Endothelial cell of umbilical vein (primary cell): ENCODE results near the gene PEX5.

Experiments used
- EZH2 ChIP-seq: IDR thresholded peaks from 2 replicates; pipeline ENCODE4 v1.6.1; 2012; ENCODE audit warnings: borderline replicate concordance, low read depth, mild to moderate bottlenecking, moderate library complexity, low read length, inconsistent platforms; ENCODE audit not compliant: severe bottlenecking
- GATA2 ChIP-seq: IDR thresholded peaks from 2 replicates; pipeline ENCODE4 v1.7.0; 2011; ENCODE audit warnings: low read depth, mild to moderate bottlenecking, moderate library complexity, mixed read lengths, low read length; ENCODE audit not compliant: insufficient read length, insufficient read depth
- JUN ChIP-seq: IDR thresholded peaks from 2 replicates; pipeline ENCODE4 v1.6.1; 2011; ENCODE audit warnings: borderline replicate concordance, low read depth; ENCODE audit not compliant: insufficient read length, insufficient read depth
- MYC ChIP-seq: IDR thresholded peaks from one replicate; pipeline ENCODE4 v1.6.1; 2011; ENCODE audit warnings: mild to moderate bottlenecking, low read depth, low read length
- POLR2A ChIP-seq: IDR thresholded peaks from 2 replicates; pipeline ENCODE4 v1.6.1; 2012; ENCODE audit warnings: low read depth, mild to moderate bottlenecking, control low read depth, low read length
- POLR2AphosphoS5 ChIP-seq: IDR thresholded peaks from 2 replicates; pipeline ENCODE4 v1.6.1; 2012; ENCODE audit warnings: low read depth, mild to moderate bottlenecking, control low read depth, low read length, moderate library complexity; ENCODE audit not compliant: insufficient read depth
- TF ChIP-seq, protein P1 (sequence below), 2 donors: IDR thresholded peaks; 1 replicate in 1 of 2; 2 replicates in 1 of 2; pipeline ENCODE4 v1.5.1; 2011; ENCODE audit warnings: low read length in 2 of 2, mild to moderate bottlenecking in 2 of 2, moderate library complexity in 2 of 2, control low read depth in 1 of 2, inconsistent platforms in 1 of 2, low read depth in 1 of 2; ENCODE audit not compliant: insufficient read depth in 1 of 2; ENCODE audit errors: extremely low read depth in 1 of 2
- TF ChIP-seq, protein P2 (sequence below): IDR thresholded peaks from 2 replicates; pipeline ENCODE4 v1.6.1; 2011; ENCODE audit not compliant: insufficient read depth, insufficient read length

GRCh38 chr12:7143564-7143963 lies 45.9 kb upstream of the PEX5 start:
- no peak for TF ChIP-seq EZH2
- no peak for TF ChIP-seq JUN
- TF ChIP-seq, protein P1, sequence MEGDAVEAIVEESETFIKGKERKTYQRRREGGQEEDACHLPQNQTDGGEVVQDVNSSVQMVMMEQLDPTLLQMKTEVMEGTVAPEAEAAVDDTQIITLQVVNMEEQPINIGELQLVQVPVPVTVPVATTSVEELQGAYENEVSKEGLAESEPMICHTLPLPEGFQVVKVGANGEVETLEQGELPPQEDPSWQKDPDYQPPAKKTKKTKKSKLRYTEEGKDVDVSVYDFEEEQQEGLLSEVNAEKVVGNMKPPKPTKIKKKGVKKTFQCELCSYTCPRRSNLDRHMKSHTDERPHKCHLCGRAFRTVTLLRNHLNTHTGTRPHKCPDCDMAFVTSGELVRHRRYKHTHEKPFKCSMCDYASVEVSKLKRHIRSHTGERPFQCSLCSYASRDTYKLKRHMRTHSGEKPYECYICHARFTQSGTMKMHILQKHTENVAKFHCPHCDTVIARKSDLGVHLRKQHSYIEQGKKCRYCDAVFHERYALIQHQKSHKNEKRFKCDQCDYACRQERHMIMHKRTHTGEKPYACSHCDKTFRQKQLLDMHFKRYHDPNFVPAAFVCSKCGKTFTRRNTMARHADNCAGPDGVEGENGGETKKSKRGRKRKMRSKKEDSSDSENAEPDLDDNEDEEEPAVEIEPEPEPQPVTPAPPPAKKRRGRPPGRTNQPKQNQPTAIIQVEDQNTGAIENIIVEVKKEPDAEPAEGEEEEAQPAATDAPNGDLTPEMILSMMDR (IDR thresholded peaks at IDR 0.05; ENCODE audit: extremely low read depth in 1 of 2, insufficient read depth in 1 of 2, low read depth in 1 of 2, low read length in 2 of 2) = no peak
- no peak for TF ChIP-seq POLR2A
- TF ChIP-seq POLR2AphosphoS5 = no peak
- TF ChIP-seq GATA2 = no peak
- TF ChIP-seq, protein P2, sequence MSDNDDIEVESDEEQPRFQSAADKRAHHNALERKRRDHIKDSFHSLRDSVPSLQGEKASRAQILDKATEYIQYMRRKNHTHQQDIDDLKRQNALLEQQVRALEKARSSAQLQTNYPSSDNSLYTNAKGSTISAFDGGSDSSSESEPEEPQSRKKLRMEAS = no peak
- no peak for TF ChIP-seq MYC
